ENCODE measurements around the gene CLCN7. TPM values are rescaled to one million over a fixed set of nuclear protein-coding genes. Genes with fewer than 3 reads are reported as not detected.

CLCN7 gene
- total RNA-seq, 2 experiments from 2014 or later = 31.1 to 62.4 TPM

- Histone ChIP-seq H3K4me3 (ENCODE audit: low read depth, low read length, poor library complexity, severe bottlenecking) (no peak overlapping the region), H3K36me3 (ENCODE audit: insufficient read depth, low read length) (no peaks in the 10 kb centered on the region), H3K79me2 (ENCODE audit: insufficient read depth, low read depth, low read length) (no peaks in the 10 kb centered on the region), H4K20me1 (ENCODE audit: insufficient read depth, low read length) (no peaks in the 10 kb centered on the region), H3K9me2 (ENCODE audit: insufficient read depth, low read length) (no peaks in the 10 kb centered on the region), H2AFZ (ENCODE audit: low read length) (no peak overlapping the region), H3K4me2 (ENCODE audit: low read length) (no peak overlapping the region), H3K9me3 (ENCODE audit: low read length) (no peaks in the 10 kb centered on the region), H3K27ac (ENCODE audit: low read depth, low read length, poor library complexity, severe bottlenecking) (no peak overlapping the region), H3K4me1 (ENCODE audit: insufficient read depth, low read length, poor library complexity, severe bottlenecking) (no peaks in the 10 kb centered on the region)
- DNase-seq (ENCODE audit: low spot score) = no peak
- ChIA-PET POLR2A (no interaction called here), CTCF (ENCODE audit: unreplicated experiment) (no interaction called here)
- TF ChIP-seq CTCF (conservative IDR thresholded peaks at IDR 0.05; ENCODE audit: low read length) (no peak), EZH2phosphoT487 (IDR thresholded peaks at IDR 0.05; ENCODE audit: borderline replicate concordance, low read depth, low read length) (no peak)
- BruUV-seq (replicated peaks) = no TSS peak
- intact Hi-C loops (cut with micrococcal nuclease; ENCODE audit: unreplicated experiment) = no loop called here
Observed at GRCh38 chr16:1434644-1435592, 39.9 kb downstream of the CLCN7 start.

- H4K20me1 ChIP-seq (ENCODE audit: insufficient read depth, low read length) = no peaks in the 10 kb centered on the region
- H3K4me1 ChIP-seq (ENCODE audit: insufficient read depth, low read length, poor library complexity, severe bottlenecking) = peaks cover 1% of the 10 kb centered on the region
- CTCF ChIA-PET (ENCODE audit: unreplicated experiment) = no interaction called here
- H2AFZ ChIP-seq (ENCODE audit: low read length) = no peak overlapping the region
- DNase-seq (ENCODE audit: low spot score) = no peak
- H3K4me2 ChIP-seq (ENCODE audit: low read length) = no peak overlapping the region
- no peaks in the 10 kb centered on the region for H3K36me3 ChIP-seq (ENCODE audit: insufficient read depth, low read length)
- no peak overlapping the region for H3K4me3 ChIP-seq (ENCODE audit: low read depth, low read length, poor library complexity, severe bottlenecking)
- H3K9me3 ChIP-seq (ENCODE audit: low read length) = no peaks in the 10 kb centered on the region
- BruUV-seq (replicated peaks) = no TSS peak
- TF ChIP-seq CTCF (conservative IDR thresholded peaks at IDR 0.05; ENCODE audit: low read length) (no peak), EZH2phosphoT487 (IDR thresholded peaks at IDR 0.05; ENCODE audit: borderline replicate concordance, low read depth, low read length) (no peak)
- H3K27ac ChIP-seq (ENCODE audit: low read depth, low read length, poor library complexity, severe bottlenecking) = no peak overlapping the region
- no peaks in the 10 kb centered on the region for H3K79me2 ChIP-seq (ENCODE audit: insufficient read depth, low read depth, low read length)
- POLR2A ChIA-PET = no interaction called here
- no peaks in the 10 kb centered on the region for H3K9me2 ChIP-seq (ENCODE audit: insufficient read depth, low read length)
- intact Hi-C loops (cut with micrococcal nuclease; ENCODE audit: unreplicated experiment) = no loop called here
Observed at GRCh38 chr16:1433756-1434155, 41.1 kb downstream of the CLCN7 start.

- H4K20me1 ChIP-seq (ENCODE audit: insufficient read depth, low read length) = no peaks in the 10 kb centered on the region
- H3K36me3 ChIP-seq (ENCODE audit: insufficient read depth, low read length) = no peaks in the 10 kb centered on the region
- POLR2A ChIA-PET = no interaction called here
Observed at GRCh38 chr16:1433263-1433560, 41.6 kb downstream of the CLCN7 start.

More at GRCh38 chr16:1433263-1433560, 41.6 kb downstream of the CLCN7 start:
- H3K4me3 ChIP-seq (ENCODE audit: low read depth, low read length, poor library complexity, severe bottlenecking) = no peak overlapping the region
- no peak for TF ChIP-seq EZH2phosphoT487 (IDR thresholded peaks at IDR 0.05; ENCODE audit: borderline replicate concordance, low read depth, low read length)
- no peak for TF ChIP-seq CTCF (conservative IDR thresholded peaks at IDR 0.05; ENCODE audit: low read length)
- intact Hi-C loops (cut with micrococcal nuclease; ENCODE audit: unreplicated experiment) = no loop called here
- no peaks in the 10 kb centered on the region for H3K79me2 ChIP-seq (ENCODE audit: insufficient read depth, low read depth, low read length)
- no peaks in the 10 kb centered on the region for H3K9me3 ChIP-seq (ENCODE audit: low read length)
- BruUV-seq (replicated peaks) = no TSS peak
- no peak for DNase-seq (ENCODE audit: low spot score)
- no peak overlapping the region for H2AFZ ChIP-seq (ENCODE audit: low read length)
- CTCF ChIA-PET (ENCODE audit: unreplicated experiment) = no interaction called here
- peaks cover 4% of the 10 kb centered on the region for H3K4me1 ChIP-seq (ENCODE audit: insufficient read depth, low read length, poor library complexity, severe bottlenecking)
- no peaks in the 10 kb centered on the region for H3K9me2 ChIP-seq (ENCODE audit: insufficient read depth, low read length)
- H3K4me2 ChIP-seq (ENCODE audit: low read length) = no peak overlapping the region
- no peak overlapping the region for H3K27ac ChIP-seq (ENCODE audit: low read depth, low read length, poor library complexity, severe bottlenecking)
